Endothelial cell of hepatic sinusoid (primary cell): ENCODE data around the gene MLXIP.

Experiments used
- in situ Hi-C: cut with HindIII; loops from 2 replicates; pipeline ENCODE4 v1.10.0; 2017; ENCODE audit warnings: low sequenced_read_pairs

Gene MLXIP

GRCh38 chr12:122124370-122124769 lies 45.8 kb downstream of the MLXIP start:
- in situ Hi-C loops: no loop called here

GRCh38 chr12:122125452-122126341 lies 47.1 kb downstream of the MLXIP start:
- in situ Hi-C loops: no loop called here

- in situ Hi-C loops: no loop called here
Measured at GRCh38 chr12:122126342-122126635, 47.7 kb downstream of the MLXIP start.

GRCh38 chr12:122126713-122127597 lies 48.4 kb downstream of the MLXIP start:
- in situ Hi-C loops: no loop called here

GRCh38 chr12:122127839-122128238 lies 49.3 kb downstream of the MLXIP start:
- in situ Hi-C loops: no loop called here

GRCh38 chr12:122128481-122128880 lies 49.9 kb downstream of the MLXIP start:
- in situ Hi-C loops: no loop called here

- in situ Hi-C loops: no loop called here
Measured at GRCh38 chr12:122129131-122129530, 50.6 kb downstream of the MLXIP start.

- in situ Hi-C loops: no loop called here
Measured at GRCh38 chr12:122130150-122130549, 51.6 kb downstream of the MLXIP start.

- in situ Hi-C loops: no loop called here
Measured at GRCh38 chr12:122133192-122133950, 54.8 kb downstream of the MLXIP start.

- in situ Hi-C loops: no loop called here
Measured at GRCh38 chr12:122135437-122136031, 57.0 kb downstream of the MLXIP start.

- in situ Hi-C loops: no loop called here
Measured at GRCh38 chr12:122137229-122137628, 58.7 kb downstream of the MLXIP start.

- in situ Hi-C loops: no loop called here
Measured at GRCh38 chr12:122137681-122138080, 59.1 kb downstream of the MLXIP start.

GRCh38 chr12:122138181-122138580 lies 59.6 kb downstream of the MLXIP start:
- in situ Hi-C loops: no loop called here

GRCh38 chr12:122138616-122139015 lies 60.1 kb downstream of the MLXIP start:
- in situ Hi-C loops: no loop called here

- in situ Hi-C loops: no loop called here
Measured at GRCh38 chr12:122139266-122139665, 60.7 kb downstream of the MLXIP start.

- in situ Hi-C loops: loop anchor here (5.0 kb wide), 1 partner anchor 42 kb away; the partner anchor contains the start of gene LRRC43
Measured at GRCh38 chr12:122139941-122140340, 61.4 kb downstream of the MLXIP start.

- in situ Hi-C loops: loop anchor here (5.0 kb wide), 1 partner anchor 42 kb away; the partner anchor contains the start of gene LRRC43
Measured at GRCh38 chr12:122140467-122141257, 62.1 kb downstream of the MLXIP start.

- in situ Hi-C loops: loop anchor here (5.0 kb wide), 1 partner anchor 40 kb away; the partner anchor contains the start of gene LRRC43
Measured at GRCh38 chr12:122141911-122142725, 63.6 kb downstream of the MLXIP start.

- in situ Hi-C loops: loop anchor here (5.0 kb wide), 1 partner anchor 39 kb away; the partner anchor contains the start of gene LRRC43
Measured at GRCh38 chr12:122142857-122143256, 64.3 kb downstream of the MLXIP start.
